ENCODE results near the gene MYH15. TPM values are rescaled to one million over a fixed set of nuclear protein-coding genes. Genes with fewer than 3 reads are reported as not detected.

The MYH15 gene
- total and polyA plus RNA-seq, 5 experiments from 2014 or later: 0.05 to 0.47 TPM; not detected in 3

- peaks cover 0 to 1% (median 0%) of the 10 kb centered on the region in 4 donors for H3K4me1 Mint-ChIP-seq
- peaks cover 0 to 17% (median 0%) of the 10 kb centered on the region in 3 donors for H3K36me3 Mint-ChIP-seq
- POLR2A ChIA-PET: no interaction called here
- H3K4me3 Mint-ChIP-seq: no peak overlapping the region
- DNase-seq: no peak
- H3K27ac Mint-ChIP-seq: no peak overlapping the region
- no peak for ATAC-seq
- peaks cover 7 to 35% (median 18%) of the 10 kb centered on the region in 5 donors for H3K27me3 Mint-ChIP-seq
- peaks cover 0 to 8% (median 2%) of the 10 kb centered on the region in 9 donors for H3K9me3 Mint-ChIP-seq
These were observed 16.7 kb upstream of the MYH15 start for GRCh38 chr3:108527109-108527508.

DNA sequence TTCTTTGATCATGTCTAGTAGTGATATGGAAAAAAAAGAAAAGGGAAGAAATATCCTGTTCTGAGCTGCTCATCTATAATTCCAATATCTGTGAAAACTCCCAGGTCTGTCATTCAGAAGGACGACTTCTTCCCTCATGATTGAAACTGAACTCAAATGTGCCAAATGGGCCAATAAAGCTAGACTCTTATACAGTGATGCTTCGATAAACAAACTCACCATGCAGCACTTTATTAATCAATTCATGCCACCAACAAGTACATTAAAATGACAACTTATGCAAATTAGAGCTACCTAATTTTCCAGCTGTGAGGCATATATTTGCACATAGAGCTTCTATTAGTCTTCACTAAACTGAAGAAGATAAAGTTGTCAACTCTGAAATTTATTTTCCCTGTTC is 15.6 kb upstream of the MYH15 start:
- Mint-ChIP-seq H3K9me3 (peaks cover 0 to 8% (median 0%) of the 10 kb centered on the region in 9 donors), H3K36me3 (peaks cover 0 to 14% (median 0%) of the 10 kb centered on the region in 3 donors), H3K27ac (no peak overlapping the region), H3K4me3 (no peak overlapping the region), H3K4me1 (peaks cover 0 to 1% (median 0%) of the 10 kb centered on the region in 4 donors), H3K27me3 (peaks cover 6 to 24% (median 14%) of the 10 kb centered on the region in 5 donors)
- DNase-seq: no peak
- POLR2A ChIA-PET: no interaction called here
- no peak for ATAC-seq

GRCh38 chr3:108525256-108525655 is 14.9 kb upstream of the MYH15 start:
- H3K27ac Mint-ChIP-seq: no peak overlapping the region
- H3K36me3 Mint-ChIP-seq: peaks cover 0 to 7% (median 0%) of the 10 kb centered on the region in 3 donors
- DNase-seq (no peak), ATAC-seq (no peak)
- H3K9me3 Mint-ChIP-seq: peaks cover 0 to 8% (median 0%) of the 10 kb centered on the region in 9 donors
- H3K27me3 Mint-ChIP-seq: peaks cover 4 to 16% (median 8%) of the 10 kb centered on the region in 5 donors
- H3K4me3 Mint-ChIP-seq: no peak overlapping the region
- H3K4me1 Mint-ChIP-seq: peaks cover 0 to 1% (median 0%) of the 10 kb centered on the region in 4 donors
- POLR2A ChIA-PET: no interaction called here

DNA sequence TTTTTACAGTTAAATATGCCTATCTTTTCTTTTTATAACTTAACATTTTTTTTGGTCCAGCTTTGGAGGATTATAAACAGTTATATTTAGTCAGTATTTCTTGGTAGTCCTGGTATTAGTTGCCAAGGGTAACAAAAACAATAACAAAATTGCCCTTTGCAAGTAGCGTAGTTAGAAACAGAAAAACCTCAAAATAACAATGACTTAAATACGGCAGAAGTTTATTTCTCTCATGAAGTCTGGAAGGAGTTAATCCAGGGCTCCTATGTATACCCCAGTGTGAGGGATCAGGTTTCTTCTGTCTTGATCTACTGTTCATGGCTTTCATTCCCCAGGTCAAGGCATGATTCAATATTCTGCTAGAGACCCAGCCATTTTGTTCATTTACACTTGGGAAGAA is 14.1 kb upstream of the MYH15 start:
- H3K4me1 Mint-ChIP-seq: peaks cover 0 to 1% (median 0%) of the 10 kb centered on the region in 4 donors
- no peak overlapping the region for H3K27ac Mint-ChIP-seq
- DNase-seq: no peak
- peaks cover 1 to 9% (median 4%) of the 10 kb centered on the region in 5 donors for H3K27me3 Mint-ChIP-seq
- no peaks in the 10 kb centered on the region for H3K36me3 Mint-ChIP-seq
- POLR2A ChIA-PET: no interaction called here
- ATAC-seq: no peak
- H3K4me3 Mint-ChIP-seq: no peak overlapping the region
- peaks cover 0 to 3% (median 0%) of the 10 kb centered on the region in 9 donors for H3K9me3 Mint-ChIP-seq

- H3K4me1 Mint-ChIP-seq: no peaks in the 10 kb centered on the region
- no peak overlapping the region for H3K27ac Mint-ChIP-seq
- POLR2A ChIA-PET: no interaction called here
- peaks cover 0 to 3% (median 2%) of the 10 kb centered on the region in 5 donors for H3K27me3 Mint-ChIP-seq
- H3K4me3 Mint-ChIP-seq: no peak overlapping the region
- H3K36me3 Mint-ChIP-seq: no peaks in the 10 kb centered on the region
- no peaks in the 10 kb centered on the region for H3K9me3 Mint-ChIP-seq
- ATAC-seq (no peak), DNase-seq (no peak)
These were observed 8.5 kb upstream of the MYH15 start for GRCh38 chr3:108518895-108519294.

DNA sequence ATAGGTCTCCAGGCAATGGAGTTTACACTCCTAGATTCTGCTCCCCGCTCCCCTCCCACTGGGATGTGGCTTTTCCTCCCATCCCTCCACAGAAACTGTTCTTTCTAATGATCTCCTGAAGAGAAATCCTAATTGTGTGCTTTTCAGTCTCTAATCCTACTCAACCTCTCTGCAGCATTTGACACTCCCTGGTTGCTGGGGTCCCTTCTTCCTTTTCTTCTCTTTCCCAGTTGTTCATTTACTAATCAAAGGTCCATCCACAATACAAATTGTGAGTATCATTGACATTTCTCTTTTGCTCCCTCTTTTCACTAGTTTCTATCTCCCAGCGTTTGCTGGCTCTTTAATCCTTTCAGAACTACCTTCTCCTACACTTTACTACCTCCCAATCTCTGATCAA is 6.5 kb upstream of the MYH15 start:
- peaks cover 0 to 3% (median 2%) of the 10 kb centered on the region in 5 donors for H3K27me3 Mint-ChIP-seq
- no peak for ATAC-seq
- no peaks in the 10 kb centered on the region for H3K9me3 Mint-ChIP-seq
- no peak overlapping the region for H3K4me3 Mint-ChIP-seq
- no peaks in the 10 kb centered on the region for H3K36me3 Mint-ChIP-seq
- POLR2A ChIA-PET: no interaction called here
- no peak overlapping the region for H3K27ac Mint-ChIP-seq
- no peak for DNase-seq
- H3K4me1 Mint-ChIP-seq: peaks cover 0 to 1% (median 0%) of the 10 kb centered on the region in 4 donors

GRCh38 chr3:108513961-108514360 is 3.6 kb upstream of the MYH15 start:
- Mint-ChIP-seq H3K27ac (no peak overlapping the region), H3K4me3 (no peak overlapping the region), H3K4me1 (peaks cover 0 to 1% (median 0%) of the 10 kb centered on the region in 4 donors), H3K36me3 (no peaks in the 10 kb centered on the region), H3K27me3 (peaks cover 0 to 3% (median 2%) of the 10 kb centered on the region in 5 donors), H3K9me3 (no peaks in the 10 kb centered on the region)
- ATAC-seq (no peak), DNase-seq (no peak)
- POLR2A ChIA-PET: no interaction called here

GRCh38 chr3:108512671-108513070 is 2.3 kb upstream of the MYH15 start:
- Mint-ChIP-seq H3K4me3 (no peak overlapping the region), H3K9me3 (no peaks in the 10 kb centered on the region), H3K27me3 (peaks cover 0 to 3% (median 2%) of the 10 kb centered on the region in 5 donors), H3K27ac (no peak overlapping the region), H3K36me3 (no peaks in the 10 kb centered on the region), H3K4me1 (peaks cover 0 to 1% (median 0%) of the 10 kb centered on the region in 4 donors)
- POLR2A ChIA-PET: no interaction called here
- ATAC-seq (no peak), DNase-seq (no peak)

DNA sequence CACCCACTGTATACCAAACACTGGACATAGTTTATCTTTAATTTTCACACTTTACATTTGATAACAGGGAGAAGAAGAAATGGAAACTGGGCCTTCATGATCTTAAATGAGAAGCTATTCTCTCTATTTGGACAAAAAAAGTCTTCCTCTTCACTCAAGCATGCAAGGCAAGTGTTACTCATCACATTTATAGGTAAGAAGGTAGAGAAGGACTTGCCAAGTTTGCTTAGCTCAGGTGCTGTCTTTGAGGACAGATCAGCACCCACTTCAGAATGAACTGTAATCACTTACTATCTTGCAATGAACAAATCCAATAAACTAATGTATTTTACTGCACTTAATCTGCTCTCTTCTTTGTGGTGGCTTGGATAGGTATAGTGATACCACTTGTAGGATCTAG is 1.1 kb upstream of the MYH15 start:
- no peaks in the 10 kb centered on the region for H3K9me3 Mint-ChIP-seq
- POLR2A ChIA-PET: no interaction called here
- H3K36me3 Mint-ChIP-seq: no peaks in the 10 kb centered on the region
- H3K27me3 Mint-ChIP-seq: peaks cover 0 to 1% (median 0%) of the 10 kb centered on the region in 5 donors
- no peak overlapping the region for H3K27ac Mint-ChIP-seq
- H3K4me1 Mint-ChIP-seq: peaks cover 0 to 1% (median 0%) of the 10 kb centered on the region in 4 donors
- no peak for DNase-seq
- ATAC-seq: no peak
- no peak overlapping the region for H3K4me3 Mint-ChIP-seq

- Mint-ChIP-seq H3K9me3 (no peaks in the 10 kb centered on the region), H3K4me1 (peaks cover 0 to 1% (median 0%) of the 10 kb centered on the region in 4 donors), H3K27ac (no peak overlapping the region), H3K27me3 (peaks cover 0 to 1% (median 0%) of the 10 kb centered on the region in 5 donors), H3K36me3 (no peaks in the 10 kb centered on the region), H3K4me3 (no peak overlapping the region)
- POLR2A ChIA-PET: no interaction called here
- DNase-seq: no peak
- no peak for ATAC-seq
These were observed 659 bp upstream of the MYH15 start for GRCh38 chr3:108511055-108511454.

DNA sequence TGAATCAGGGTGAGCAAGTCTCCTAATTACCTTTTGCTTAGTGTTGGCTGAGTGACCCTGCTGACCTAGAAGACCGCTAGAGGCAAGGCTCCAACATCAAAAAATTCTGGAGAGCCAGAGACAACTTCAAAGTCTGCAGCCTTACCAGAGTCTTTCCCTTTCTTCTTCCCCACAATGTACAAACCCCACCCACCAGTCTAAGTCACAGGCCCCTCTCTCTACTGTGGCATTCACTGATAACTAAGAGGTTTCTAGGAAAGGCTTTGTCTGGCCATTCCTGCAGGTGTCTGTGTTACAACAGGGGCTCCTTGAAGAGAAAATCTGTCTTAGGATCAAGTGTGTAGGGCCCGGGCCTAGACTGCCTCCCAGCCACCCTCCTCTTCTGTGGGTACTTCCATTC is 525 bp downstream of the MYH15 start:
- no peak overlapping the region for H3K4me3 Mint-ChIP-seq
- POLR2A ChIA-PET: no interaction called here
- no peak overlapping the region for H3K27ac Mint-ChIP-seq
- H3K27me3 Mint-ChIP-seq: peaks cover 0 to 3% (median under 1%) of the 10 kb centered on the region in 5 donors
- ATAC-seq: no peak
- no peak for DNase-seq
- H3K36me3 Mint-ChIP-seq: no peaks in the 10 kb centered on the region
- no peaks in the 10 kb centered on the region for H3K9me3 Mint-ChIP-seq
- H3K4me1 Mint-ChIP-seq: peaks cover 0 to 1% (median 0%) of the 10 kb centered on the region in 4 donors

- Mint-ChIP-seq H3K9me3 (no peaks in the 10 kb centered on the region), H3K4me3 (no peak overlapping the region)
These were observed 1.1 kb downstream of the MYH15 start for GRCh38 chr3:108509263-108509662.

DNA sequence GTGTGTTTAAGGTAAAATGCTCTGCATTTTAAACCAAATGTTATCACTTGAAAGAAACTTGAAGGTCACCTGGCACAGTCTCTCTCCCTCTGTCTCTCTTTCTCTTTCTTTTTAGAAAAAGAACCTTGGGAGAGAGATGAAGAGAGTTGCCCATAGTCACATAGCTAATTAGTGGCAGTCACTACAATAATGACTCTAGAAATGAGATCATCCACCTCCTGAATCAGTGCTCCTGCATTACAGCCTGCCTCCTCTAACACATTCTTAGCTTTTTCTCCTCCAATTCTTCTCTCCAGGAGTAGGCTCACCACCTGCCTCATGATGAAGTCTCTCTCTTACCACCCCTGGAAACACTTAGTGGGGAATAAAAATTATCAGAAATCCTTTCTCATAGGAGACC is 2.5 kb downstream of the MYH15 start:
- H3K27me3 Mint-ChIP-seq: peaks cover 0 to 3% (median 1%) of the 10 kb centered on the region in 5 donors
- no peak for ATAC-seq
- H3K36me3 Mint-ChIP-seq: peaks cover 0 to 7% (median 0%) of the 10 kb centered on the region in 3 donors
- no peak overlapping the region for H3K4me3 Mint-ChIP-seq
- H3K27ac Mint-ChIP-seq: no peak overlapping the region
- POLR2A ChIA-PET: no interaction called here
- DNase-seq: no peak
- H3K9me3 Mint-ChIP-seq: no peaks in the 10 kb centered on the region
- H3K4me1 Mint-ChIP-seq: peaks cover 0 to 1% (median 0%) of the 10 kb centered on the region in 4 donors

More at GRCh38 chr3:108509263-108509662, 1.1 kb downstream of the MYH15 start:
- H3K27ac Mint-ChIP-seq: no peak overlapping the region
- H3K4me1 Mint-ChIP-seq: peaks cover 0 to 1% (median 0%) of the 10 kb centered on the region in 4 donors
- ATAC-seq (no peak), DNase-seq (no peak)
- H3K27me3 Mint-ChIP-seq: peaks cover 0 to 3% (median 1%) of the 10 kb centered on the region in 5 donors
- no peaks in the 10 kb centered on the region for H3K36me3 Mint-ChIP-seq
- POLR2A ChIA-PET: no interaction called here

DNA sequence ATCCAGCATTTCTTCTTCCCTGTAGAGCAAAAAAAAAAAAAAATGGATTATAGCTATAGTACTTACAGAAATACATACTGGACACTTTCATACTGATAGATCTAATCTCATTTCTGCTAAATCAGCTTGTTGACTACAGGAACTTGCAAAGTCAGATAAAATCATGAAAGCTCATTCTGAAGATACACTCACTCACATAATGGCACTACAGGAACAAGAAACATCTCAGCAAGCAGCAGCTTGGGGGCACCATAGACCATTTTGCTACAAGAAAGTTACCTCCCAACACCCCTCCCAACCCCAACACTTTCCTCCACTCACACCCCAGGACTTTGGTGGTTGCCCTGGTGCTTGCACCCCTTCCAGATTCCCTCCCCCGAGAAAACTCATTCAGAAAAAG is 4.6 kb downstream of the MYH15 start:
- no peaks in the 10 kb centered on the region for H3K4me1 Mint-ChIP-seq
- POLR2A ChIA-PET: no interaction called here
- DNase-seq: no peak
- H3K27me3 Mint-ChIP-seq: peaks cover 0 to 8% (median 1%) of the 10 kb centered on the region in 5 donors
- H3K27ac Mint-ChIP-seq: no peak overlapping the region
- H3K36me3 Mint-ChIP-seq: peaks cover 0 to 7% (median 0%) of the 10 kb centered on the region in 3 donors
- no peaks in the 10 kb centered on the region for H3K9me3 Mint-ChIP-seq
- no peak for ATAC-seq
- no peak overlapping the region for H3K4me3 Mint-ChIP-seq
